A549 (cell line): ENCODE measurements around the gene CCDC136. TPM values are rescaled to one million over a fixed set of nuclear protein-coding genes. Genes with fewer than 3 reads are reported as not detected.

Experiments
- ATAC-seq, 2 experiments: fragments of 200-7000 bp in 1 of 2; fragments of >200 bp in 1 of 2; cut with Nextera tagmentation in 1 of 2; cut with Tn5 transposase in 1 of 2; 3 replicates each; pipeline versions ENCODE4 v1.8.0 to v1.9.1; 2018 to 2020; ENCODE audit warnings: mild to moderate bottlenecking in 1 of 2, moderate library complexity in 1 of 2
- CTCF ChIA-PET: fragments of 300-600 bp; sonication (Branson Sonifier 250); formaldehyde crosslinking; extraction: SDS; loops from one replicate; lab custom pipeline; 2021; ENCODE audit warnings: antibody characterized with exemption, inconsistent platforms; lab: Yijun Ruan, JAX
- POLR2A ChIA-PET: fragments of 350-600 bp; formaldehyde crosslinking; extraction: SDS; loops from one replicate; lab custom pipeline; 2021; ENCODE audit warnings: antibody characterized with exemption, inconsistent platforms; lab: Yijun Ruan, JAX
- DNase-seq, 2 experiments: peaks; one replicate each; pipeline versions ENCODE4 v3.0.0 to v3.0.0-alpha.2; 2011 to 2016; ENCODE audit warnings: low read depth in 1 of 2, low spot score in 1 of 2
- FAIRE-seq: peaks from 2 replicates; lab custom pipeline; 2011; peaks lifted over from hg19 to GRCh38; lab: Jason Lieb, UNC
- H3K27ac ChIP-seq, 2 experiments: fragments of >200 bp; sonication (Bioruptor Twin); formaldehyde crosslinking; 3 replicates each; pipeline ENCODE4 v1.5.1; 2016 to 2017
- H3K4me1 ChIP-seq: fragments of >200 bp; sonication (Bioruptor Twin); formaldehyde crosslinking; 3 replicates; pipeline ENCODE4 v1.6.1; 2016
- H3K4me2 ChIP-seq: fragments of >200 bp; sonication (Bioruptor Twin); formaldehyde crosslinking; 3 replicates; pipeline ENCODE4 v1.6.1; 2016
- H3K4me3 ChIP-seq: fragments of >200 bp; sonication (Bioruptor Twin); formaldehyde crosslinking; 3 replicates; pipeline ENCODE4 v1.5.1; 2016
- H3K9me3 ChIP-seq: fragments of >200 bp; sonication (Bioruptor Twin); formaldehyde crosslinking; 3 replicates; pipeline ENCODE4 v1.6.1; 2016
- CHD2 ChIP-seq: fragments of 150-350 bp; IDR thresholded peaks from 2 replicates; pipeline ENCODE4 v1.6.1; 2014; ENCODE audit warnings: low read length; ENCODE audit not compliant: partially characterized antibody
- EHF ChIP-seq: fragments of 250-450 bp; sonication (Bioruptor Pico); IDR thresholded peaks from 2 replicates; pipeline ENCODE4 v1.5.0; 2020; ENCODE audit warnings: mild to moderate bottlenecking
- EHMT2 ChIP-seq: fragments of 200-600 bp; sonication (generic); IDR thresholded peaks from 2 replicates; pipeline ENCODE4 v1.6.1; 2016; ENCODE audit warnings: antibody characterized with exemption, low read depth, mild to moderate bottlenecking, moderate library complexity
- ESRRA ChIP-seq: fragments of 150-350 bp; IDR thresholded peaks from 2 replicates; pipeline ENCODE4 v1.6.1; 2014; ENCODE audit warnings: mild to moderate bottlenecking, low read length, borderline replicate concordance
- FOSL2 ChIP-seq, 2 experiments: fragments of 450-650 bp in 1 of 2; fragments of >200 bp in 1 of 2; sonication (Bioruptor Twin) in 1 of 2; formaldehyde crosslinking; IDR thresholded peaks; 2 replicates each; pipeline versions ENCODE4 v1.5.0 to v1.6.1; 2016 to 2020; ENCODE audit warnings: mild to moderate bottlenecking in 1 of 2, moderate library complexity in 1 of 2
- HES2 ChIP-seq: fragments of >200 bp; sonication (Bioruptor Twin); formaldehyde crosslinking; IDR thresholded peaks from 2 replicates; pipeline ENCODE4 v1.6.1; 2016
- HEYL ChIP-seq: fragments of 250-450 bp; sonication (Bioruptor Pico); IDR thresholded peaks from 2 replicates; pipeline ENCODE4 v1.8.0; 2021; ENCODE audit warnings: mild to moderate bottlenecking, moderate library complexity
- HOXB5 ChIP-seq: fragments of 250-450 bp; sonication (Bioruptor Pico); IDR thresholded peaks from 2 replicates; pipeline ENCODE4 v1.5.0; 2020; ENCODE audit warnings: mild to moderate bottlenecking, moderate library complexity
- MYC ChIP-seq: IDR thresholded peaks from 2 replicates; pipeline ENCODE4 v1.6.1; 2012; ENCODE audit warnings: mild to moderate bottlenecking, inconsistent platforms, low read length, improper control_type of control experiment, borderline replicate concordance
- NR3C1 ChIP-seq: fragments of >200 bp; sonication (Bioruptor Twin); formaldehyde crosslinking; IDR thresholded peaks from 3 replicates; pipeline ENCODE4 v1.6.1; 2017
- POLR2A ChIP-seq: IDR thresholded peaks from 2 replicates; pipeline ENCODE4 v1.6.1; 2012; ENCODE audit warnings: mild to moderate bottlenecking, low read length
- RARB ChIP-seq: fragments of 250-450 bp; sonication (Bioruptor Pico); IDR thresholded peaks from 2 replicates; pipeline ENCODE4 v1.8.0; 2021; ENCODE audit warnings: mild to moderate bottlenecking, moderate library complexity
- SREBF2 ChIP-seq: fragments of 450-650 bp; IDR thresholded peaks from 2 replicates; pipeline ENCODE4 v1.6.1; 2014; ENCODE audit warnings: mild to moderate bottlenecking, moderate library complexity
- ZFP36 ChIP-seq: fragments of 450-650 bp; IDR thresholded peaks from 2 replicates; pipeline ENCODE4 v1.6.1; 2014; ENCODE audit warnings: borderline replicate concordance; ENCODE audit not compliant: partially characterized antibody
- WGBS: methylation state at CpG from one replicate; pipeline ENCODE4 v1.1.6; 2017; ENCODE audit errors: missing lambda C conversion rate; 5-methylcytosine and 5-hydroxymethylcytosine counted together
- polyA plus RNA-seq, 4 experiments: library from polyadenylated mRNA; depleted of rRNA in 3 of 4; stranded (reverse); fragments of >200 nt; fragmentation: RNase III in 1 of 4; extraction: RNeasy Plus Mini Kit Qiagen cat#74134 plus additional on column Dnase treatment in 1 of 4; gene quantifications; 2 replicates in 3 of 4; 3 replicates in 1 of 4; pipeline ENCODE4 v1.2.3, GENCODE V29; 2011 to 2017
- TF ChIP-seq, protein P1 (sequence below): fragments of 200-600 bp; sonication (generic); IDR thresholded peaks from 2 replicates; pipeline ENCODE4 v1.6.1; 2016; ENCODE audit warnings: antibody characterized with exemption, mild to moderate bottlenecking, moderate library complexity
- TF ChIP-seq, protein P2 (sequence below): fragments of 150-350 bp; IDR thresholded peaks from 2 replicates; pipeline ENCODE4 v1.6.1; 2014; ENCODE audit warnings: low read depth, mild to moderate bottlenecking, low read length

CCDC136 gene
- polyA plus RNA-seq, 2 of the 4 experiments (the other 2 are of a cell fraction): 4.7 to 5.4 TPM

- H3K4me2 ChIP-seq: no peak overlapping the region
- H3K9me3 ChIP-seq: no peaks in the 10 kb centered on the region
- no peak overlapping the region for H3K4me3 ChIP-seq
- no peak for FAIRE-seq
- TF ChIP-seq EHF (CRISPR knock-in tag): no peak
- no peak for TF ChIP-seq HEYL
- TF ChIP-seq HES2: no peak
- TF ChIP-seq MYC: no peak
- TF ChIP-seq ESRRA: no peak
- TF ChIP-seq NR3C1: no peak
- TF ChIP-seq FOSL2 (IDR thresholded peaks at IDR 0.05): no peak
- no peak for TF ChIP-seq FOSL2 (CRISPR knock-in tag; IDR thresholded peaks at IDR 0.05)
- TF ChIP-seq, protein P1, sequence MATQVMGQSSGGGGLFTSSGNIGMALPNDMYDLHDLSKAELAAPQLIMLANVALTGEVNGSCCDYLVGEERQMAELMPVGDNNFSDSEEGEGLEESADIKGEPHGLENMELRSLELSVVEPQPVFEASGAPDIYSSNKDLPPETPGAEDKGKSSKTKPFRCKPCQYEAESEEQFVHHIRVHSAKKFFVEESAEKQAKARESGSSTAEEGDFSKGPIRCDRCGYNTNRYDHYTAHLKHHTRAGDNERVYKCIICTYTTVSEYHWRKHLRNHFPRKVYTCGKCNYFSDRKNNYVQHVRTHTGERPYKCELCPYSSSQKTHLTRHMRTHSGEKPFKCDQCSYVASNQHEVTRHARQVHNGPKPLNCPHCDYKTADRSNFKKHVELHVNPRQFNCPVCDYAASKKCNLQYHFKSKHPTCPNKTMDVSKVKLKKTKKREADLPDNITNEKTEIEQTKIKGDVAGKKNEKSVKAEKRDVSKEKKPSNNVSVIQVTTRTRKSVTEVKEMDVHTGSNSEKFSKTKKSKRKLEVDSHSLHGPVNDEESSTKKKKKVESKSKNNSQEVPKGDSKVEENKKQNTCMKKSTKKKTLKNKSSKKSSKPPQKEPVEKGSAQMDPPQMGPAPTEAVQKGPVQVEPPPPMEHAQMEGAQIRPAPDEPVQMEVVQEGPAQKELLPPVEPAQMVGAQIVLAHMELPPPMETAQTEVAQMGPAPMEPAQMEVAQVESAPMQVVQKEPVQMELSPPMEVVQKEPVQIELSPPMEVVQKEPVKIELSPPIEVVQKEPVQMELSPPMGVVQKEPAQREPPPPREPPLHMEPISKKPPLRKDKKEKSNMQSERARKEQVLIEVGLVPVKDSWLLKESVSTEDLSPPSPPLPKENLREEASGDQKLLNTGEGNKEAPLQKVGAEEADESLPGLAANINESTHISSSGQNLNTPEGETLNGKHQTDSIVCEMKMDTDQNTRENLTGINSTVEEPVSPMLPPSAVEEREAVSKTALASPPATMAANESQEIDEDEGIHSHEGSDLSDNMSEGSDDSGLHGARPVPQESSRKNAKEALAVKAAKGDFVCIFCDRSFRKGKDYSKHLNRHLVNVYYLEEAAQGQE: no peak
- no peak for TF ChIP-seq HOXB5
- no peak for TF ChIP-seq RARB (CRISPR knock-in tag)
- TF ChIP-seq CHD2: no peak
- TF ChIP-seq, all 56 proteins: peak for 0
- ChIA-PET CTCF (interaction anchor here (1.0 to 5.6 kb wide), 4 partner anchors 17 to 44 kb away, joined by 3 to 22 read pairs (median 4); no protein-coding TSS in a partner anchor), POLR2A (no interaction called here)
- Histone ChIP-seq H3K4me1 (peaks cover 28% of the 10 kb centered on the region), H3K27ac (no peak overlapping the region)
- no peak for ATAC-seq
- 71% methylated on average over 11 of the region's 14 CpGs for WGBS
- DNase-seq: no peak
Measured at GRCh38 chr7:128835790-128836641, 44.2 kb downstream of the CCDC136 start.

- Histone ChIP-seq H3K4me2 (no peak overlapping the region), H3K27ac (no peak overlapping the region), H3K4me3 (no peak overlapping the region), H3K4me1 (peaks cover 21% of the 10 kb centered on the region), H3K9me3 (no peaks in the 10 kb centered on the region)
- 80% methylated on average over 7 of the region's 14 CpGs for WGBS
- CTCF ChIA-PET: interaction anchor here (1.0 to 5.6 kb wide), 4 partner anchors 18 to 47 kb away, joined by 3 to 22 read pairs (median 4); no protein-coding TSS in a partner anchor
- FAIRE-seq (no peak), DNase-seq (no peak), ATAC-seq (no peak)
- POLR2A ChIA-PET: no interaction called here
- TF ChIP-seq, protein P2, sequence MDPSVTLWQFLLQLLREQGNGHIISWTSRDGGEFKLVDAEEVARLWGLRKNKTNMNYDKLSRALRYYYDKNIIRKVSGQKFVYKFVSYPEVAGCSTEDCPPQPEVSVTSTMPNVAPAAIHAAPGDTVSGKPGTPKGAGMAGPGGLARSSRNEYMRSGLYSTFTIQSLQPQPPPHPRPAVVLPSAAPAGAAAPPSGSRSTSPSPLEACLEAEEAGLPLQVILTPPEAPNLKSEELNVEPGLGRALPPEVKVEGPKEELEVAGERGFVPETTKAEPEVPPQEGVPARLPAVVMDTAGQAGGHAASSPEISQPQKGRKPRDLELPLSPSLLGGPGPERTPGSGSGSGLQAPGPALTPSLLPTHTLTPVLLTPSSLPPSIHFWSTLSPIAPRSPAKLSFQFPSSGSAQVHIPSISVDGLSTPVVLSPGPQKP: no peak
- TF ChIP-seq SREBF2: no peak
- TF ChIP-seq ZFP36: no peak
- no peak for TF ChIP-seq EHMT2
- TF ChIP-seq POLR2A: no peak
- TF ChIP-seq, protein P1: no peak
Measured at GRCh38 chr7:128836729-128837348, 45.1 kb downstream of the CCDC136 start.
